ENCODE measurements around the gene PIK3CA.
A peak's percentile ranks its signal among the peaks of the same experiment; 100 is the strongest.

The PIK3CA gene

GRCh38 chr3:179146911-179147513, 1.1 kb upstream of the PIK3CA start:
- no peak for TF ChIP-seq FOXM1 (IDR thresholded peaks at IDR 0.05; ENCODE audit: borderline replicate concordance, low read depth)
- TF ChIP-seq YY1 (IDR thresholded peaks at IDR 0.05; ENCODE audit: low read depth) = no peak
- TF ChIP-seq RAD21 (IDR thresholded peaks at IDR 0.05; ENCODE audit: low read depth) = peak; percentile 73
- no peak for TF ChIP-seq EGR1 (IDR thresholded peaks at IDR 0.05)

- TF ChIP-seq ZBTB7A (IDR thresholded peaks at IDR 0.05; ENCODE audit: low read depth) = 0 out of 2 replicates have a peak, but pooled peaks have one; percentile 2
- TF ChIP-seq EGR1 (IDR thresholded peaks at IDR 0.05) = no peak
- no peak for TF ChIP-seq REST (IDR thresholded peaks at IDR 0.05; ENCODE audit: low read depth)
Measured at GRCh38 chr3:179147514-179147872, 664 bp upstream of the PIK3CA start.

- TF ChIP-seq EGR1 (IDR thresholded peaks at IDR 0.05) (no peak), RAD21 (IDR thresholded peaks at IDR 0.05; ENCODE audit: low read depth) (no peak), TAF1 (IDR thresholded peaks at IDR 0.05; ENCODE audit: low read depth) (no peak), CREB1 (IDR thresholded peaks at IDR 0.05; ENCODE audit: low read depth) (no peak), EP300 (IDR thresholded peaks at IDR 0.05; ENCODE audit: borderline replicate concordance) (no peak), FOXM1 (IDR thresholded peaks at IDR 0.05; ENCODE audit: borderline replicate concordance, low read depth) (no peak), ZBTB7A (IDR thresholded peaks at IDR 0.05; ENCODE audit: low read depth) (no peak; the same call in none of the 2 replicates), YY1 (IDR thresholded peaks at IDR 0.05; ENCODE audit: low read depth) (no peak), MAX (IDR thresholded peaks at IDR 0.05) (no peak), REST (IDR thresholded peaks at IDR 0.05; ENCODE audit: low read depth) (no peak; the same call in 1 of the 2 replicates), TCF12 (IDR thresholded peaks at IDR 0.05; ENCODE audit: low read depth) (no peak), NFIC (IDR thresholded peaks at IDR 0.05) (no peak), CEBPB (IDR thresholded peaks at IDR 0.05) (no peak)
Measured at GRCh38 chr3:179148616-179149405, 654 bp downstream of the PIK3CA start.

GRCh38 chr3:179149406-179149867, 1.3 kb downstream of the PIK3CA start:
- no peak for TF ChIP-seq EGR1 (IDR thresholded peaks at IDR 0.05)
- TF ChIP-seq ZBTB7A (IDR thresholded peaks at IDR 0.05; ENCODE audit: low read depth) = no peak
- TF ChIP-seq EP300 (IDR thresholded peaks at IDR 0.05; ENCODE audit: borderline replicate concordance) = no peak
- no peak for TF ChIP-seq RAD21 (IDR thresholded peaks at IDR 0.05; ENCODE audit: low read depth)
- TF ChIP-seq YY1 (IDR thresholded peaks at IDR 0.05; ENCODE audit: low read depth) = no peak
- TF ChIP-seq TEAD4 (IDR thresholded peaks at IDR 0.05) = no peak
- no peak for TF ChIP-seq FOXM1 (IDR thresholded peaks at IDR 0.05; ENCODE audit: borderline replicate concordance, low read depth)
- no peak for TF ChIP-seq NFIC (IDR thresholded peaks at IDR 0.05)
- TF ChIP-seq REST (IDR thresholded peaks at IDR 0.05; ENCODE audit: low read depth) = no peak
- no peak for TF ChIP-seq TAF1 (IDR thresholded peaks at IDR 0.05; ENCODE audit: low read depth)
- no peak for TF ChIP-seq CEBPB (IDR thresholded peaks at IDR 0.05)
- no peak for TF ChIP-seq CREB1 (IDR thresholded peaks at IDR 0.05; ENCODE audit: low read depth)
- TF ChIP-seq TCF12 (IDR thresholded peaks at IDR 0.05; ENCODE audit: low read depth) = no peak

GRCh38 chr3:179149951-179150350, 1.8 kb downstream of the PIK3CA start:
- TF ChIP-seq TAF1 (IDR thresholded peaks at IDR 0.05; ENCODE audit: low read depth) = no peak
- TF ChIP-seq REST (IDR thresholded peaks at IDR 0.05; ENCODE audit: low read depth) = no peak
- no peak for TF ChIP-seq USF1 (IDR thresholded peaks at IDR 0.05)
- no peak for TF ChIP-seq NFIC (IDR thresholded peaks at IDR 0.05)
- no peak for TF ChIP-seq CEBPB (IDR thresholded peaks at IDR 0.05)
- no peak for TF ChIP-seq MAX (IDR thresholded peaks at IDR 0.05)
- no peak for TF ChIP-seq TEAD4 (IDR thresholded peaks at IDR 0.05)
- TF ChIP-seq EP300 (IDR thresholded peaks at IDR 0.05; ENCODE audit: borderline replicate concordance) = no peak
- TF ChIP-seq CREB1 (IDR thresholded peaks at IDR 0.05; ENCODE audit: low read depth) = no peak
- TF ChIP-seq FOXM1 (IDR thresholded peaks at IDR 0.05; ENCODE audit: borderline replicate concordance, low read depth) = no peak
- TF ChIP-seq EGR1 (IDR thresholded peaks at IDR 0.05) = no peak
